Esophagus muscularis mucosa (tissue), 4 donors: ENCODE measurements around the gene CNNM2.

Experiments used
- CTCF ChIP-seq, 3 experiments: fragments of 200-600 bp in 2 of 3; fragments of 450-650 bp in 1 of 3; sonication (generic) in 2 of 3; IDR thresholded peaks; one replicate each; pipeline ENCODE4 v1.5.1; 2017 to 2019; ENCODE audit warnings: antibody characterized with exemption in 3 of 3, mild to moderate bottlenecking in 2 of 3, moderate library complexity in 1 of 3
- EP300 ChIP-seq: sonication (generic); formaldehyde crosslinking; IDR thresholded peaks from one replicate; pipeline ENCODE4 v1.6.1; 2017; ENCODE audit warnings: antibody characterized with exemption
- POLR2A ChIP-seq: fragments of 450-650 bp; IDR thresholded peaks from one replicate; pipeline ENCODE4 v1.6.1; 2017; ENCODE audit warnings: antibody characterized with exemption, moderate library complexity, mild to moderate bottlenecking, low read depth
- POLR2AphosphoS5 ChIP-seq, 2 donors: sonication (generic); formaldehyde crosslinking; IDR thresholded peaks; one replicate each; pipeline ENCODE4 v1.6.1; 2017; ENCODE audit warnings: antibody characterized with exemption in 2 of 2

GRCh38 chr10:103120977-103121735 is 203.1 kb downstream of the CNNM2 start:
- TF ChIP-seq CTCF (IDR thresholded peaks at IDR 0.05) (no peak), POLR2A (no peak), EP300 (no peak), POLR2AphosphoS5 (IDR thresholded peaks at IDR 0.05) (no peak)
